Upper lobe of right lung (tissue), 1 donor: ENCODE results near the gene DLG2. TPM values are rescaled to one million over a fixed set of nuclear protein-coding genes. Genes with fewer than 3 reads are reported as not detected.

Experiments used
- ATAC-seq: fragments of 200-7000 bp; cut with Tn5 transposase; one replicate; pipeline ENCODE4 v1.9.1; 2020; ENCODE audit warnings: mild to moderate bottlenecking, moderate library complexity
- DNase-seq: peaks from one replicate; pipeline ENCODE4 v3.0.0-alpha.2; 2020
- H3K27ac ChIP-seq: fragments of 200-600 bp; one replicate; pipeline ENCODE4 v1.8.0; 2022
- H3K27me3 ChIP-seq: fragments of 200-600 bp; one replicate; pipeline ENCODE4 v1.8.0; 2022; ENCODE audit warnings: mild to moderate bottlenecking
- H3K36me3 ChIP-seq: fragments of 200-600 bp; one replicate; pipeline ENCODE4 v1.8.0; 2022
- H3K4me1 ChIP-seq: fragments of 200-600 bp; one replicate; pipeline ENCODE4 v1.8.0; 2022
- H3K4me3 ChIP-seq: fragments of 200-600 bp; one replicate; pipeline ENCODE4 v1.8.0; 2022; ENCODE audit warnings: mild to moderate bottlenecking
- H3K9me3 ChIP-seq: fragments of 200-600 bp; one replicate; pipeline ENCODE4 v1.8.0; 2022
- CTCF ChIP-seq: fragments of 200-600 bp; IDR thresholded peaks from one replicate; pipeline ENCODE4 v1.8.0; 2022; ENCODE audit warnings: antibody characterized with exemption
- intact Hi-C: fragments of 100-400 bp; cut with DNase I; formaldehyde crosslinking; loops from one replicate; pipeline ENCODE4 v1.11.0; 2022
- total RNA-seq: library from RNA; stranded (reverse); fragmentation: NEBNext Ultra II Directional; extraction: Animal tissue kit (Norgen Biotek cat#: 25700); gene quantifications from one replicate; pipeline ENCODE4 v1.2.1, GENCODE V29; 2021
- donor health status: DM: no; HTN: yes; CAD: no; lungs with severe emphysema.

The DLG2 gene
- total RNA-seq, 1 donor from 2014 or later, result 9.7 TPM

GRCh38 chr11:83410605-83411565 lies 2216.3 kb downstream of the DLG2 start:
- no peak for TF ChIP-seq CTCF
- Histone ChIP-seq H3K36me3 (no peaks in the 10 kb centered on the region), H3K27me3 (no peaks in the 10 kb centered on the region), H3K4me3 (no peak overlapping the region), H3K4me1 (no peaks in the 10 kb centered on the region), H3K27ac (no peak overlapping the region), H3K9me3 (no peaks in the 10 kb centered on the region)
- intact Hi-C loops, result no loop called here
- ATAC-seq (peak; percentile 80), DNase-seq (no peak)

GRCh38 chr11:83409891-83410290 lies 2217.3 kb downstream of the DLG2 start:
- Histone ChIP-seq H3K27me3 (no peaks in the 10 kb centered on the region), H3K27ac (no peak overlapping the region), H3K36me3 (no peaks in the 10 kb centered on the region), H3K4me3 (no peak overlapping the region), H3K9me3 (no peaks in the 10 kb centered on the region), H3K4me1 (no peaks in the 10 kb centered on the region)
- intact Hi-C loops, result no loop called here
- no peak for DNase-seq
- no peak for TF ChIP-seq CTCF
- ATAC-seq, result no peak

- H3K27me3 ChIP-seq, result no peaks in the 10 kb centered on the region
- ATAC-seq, result no peak
Measured at GRCh38 chr11:83409476-83409875, 2217.7 kb downstream of the DLG2 start.

GRCh38 chr11:83408946-83409345 lies 2218.2 kb downstream of the DLG2 start:
- DNase-seq (no peak), ATAC-seq (no peak)
- Histone ChIP-seq H3K9me3 (no peaks in the 10 kb centered on the region), H3K27ac (no peak overlapping the region), H3K36me3 (no peaks in the 10 kb centered on the region), H3K4me3 (no peak overlapping the region), H3K4me1 (no peaks in the 10 kb centered on the region), H3K27me3 (no peaks in the 10 kb centered on the region)
- intact Hi-C loops, result no loop called here
- TF ChIP-seq CTCF, result no peak

More at GRCh38 chr11:83409476-83409875, 2217.7 kb downstream of the DLG2 start:
- Histone ChIP-seq H3K4me1 (no peaks in the 10 kb centered on the region), H3K36me3 (no peaks in the 10 kb centered on the region), H3K4me3 (no peak overlapping the region), H3K27ac (no peak overlapping the region), H3K9me3 (no peaks in the 10 kb centered on the region)
- DNase-seq, result no peak
- no peak for TF ChIP-seq CTCF
- intact Hi-C loops, result no loop called here

Other genes starting within 250 kb of the DLG2 start
- 45.2 TPM for gene TMEM126B, start 1.2 kb upstream of the DLG2 start, total RNA-seq
- gene TMEM126A, start 20.6 kb upstream of the DLG2 start, total RNA-seq, result 26.1 TPM
- gene CREBZF, start 37.8 kb upstream of the DLG2 start, total RNA-seq, result 42.8 TPM
- 1.2 TPM for gene CCDC89, start 58.9 kb upstream of the DLG2 start, total RNA-seq
- 36.5 TPM for gene SYTL2, start 183.8 kb upstream of the DLG2 start, total RNA-seq
- gene CCDC83, start 228.0 kb upstream of the DLG2 start, total RNA-seq, result not detected